WTC11 (cell line): ENCODE results near the gene PARD3B. TPM values are rescaled to one million over a fixed set of nuclear protein-coding genes. Genes with fewer than 3 reads are reported as not detected.

Experiments
- ATAC-seq: fragments of 200-7000 bp; cut with Tn5 transposase; 2 replicates; pipeline ENCODE4 v1.10.0; 2021; ENCODE audit warnings: mild to moderate bottlenecking, moderate library complexity
- CTCF ChIA-PET: fragments of 300-600 bp; sonication (Branson Sonifier 250); formaldehyde crosslinking; loops from one replicate; lab custom pipeline; 2021; ENCODE audit warnings: antibody characterized with exemption; lab: Charles Lee
- POLR2A ChIA-PET: fragments of 350-600 bp; sonication (Branson Sonifier 250); formaldehyde crosslinking; loops from one replicate; lab custom pipeline; 2021; ENCODE audit warnings: antibody characterized with exemption; lab: Charles Lee
- DNase-seq: peaks from one replicate; pipeline ENCODE4 v3.0.0; 2021; ENCODE audit warnings: low spot score
- H3K27ac Mint-ChIP-seq: 2 replicates; pipeline ENCODE4 v1.8.0; 2021; ENCODE audit warnings: mixed read lengths
- H3K27me3 Mint-ChIP-seq: 2 replicates; pipeline ENCODE4 v1.8.0; 2021; ENCODE audit warnings: low read depth, mild to moderate bottlenecking, moderate library complexity, mixed read lengths
- H3K36me3 Mint-ChIP-seq: 2 replicates; pipeline ENCODE4 v1.8.0; 2021; ENCODE audit warnings: mixed read lengths
- H3K4me1 Mint-ChIP-seq: 2 replicates; pipeline ENCODE4 v1.8.0; 2022; ENCODE audit warnings: mixed read lengths
- H3K4me3 Mint-ChIP-seq: 2 replicates; pipeline ENCODE4 v1.8.0; 2021; ENCODE audit warnings: mild to moderate bottlenecking, moderate library complexity, mixed read lengths
- H3K9me3 Mint-ChIP-seq: 2 replicates; pipeline ENCODE4 v1.8.0; 2021; ENCODE audit warnings: mixed read lengths
- ARID4B ChIP-seq: sonication (generic); formaldehyde crosslinking; IDR thresholded peaks from 2 replicates; pipeline ENCODE4 v1.8.0; 2023; ENCODE audit warnings: missing genetic modification reagents, mild to moderate bottlenecking, borderline replicate concordance
- ATF2 ChIP-seq: sonication (generic); formaldehyde crosslinking; IDR thresholded peaks from 2 replicates; pipeline ENCODE4 v1.8.1; 2022; ENCODE audit warnings: low read depth, missing genetic modification reagents, borderline replicate concordance
- CREM ChIP-seq: sonication (generic); formaldehyde crosslinking; IDR thresholded peaks from 2 replicates; pipeline ENCODE4 v1.8.1; 2022; ENCODE audit warnings: mild to moderate bottlenecking, missing genetic modification reagents, moderate library complexity
- E2F4 ChIP-seq: sonication (generic); formaldehyde crosslinking; IDR thresholded peaks from 2 replicates; pipeline ENCODE4 v1.8.1; 2022; ENCODE audit warnings: low read depth, mild to moderate bottlenecking, moderate library complexity, missing genetic modification reagents, borderline replicate concordance
- EMX1 ChIP-seq: fragments of 250-450 bp; sonication (Bioruptor Pico); IDR thresholded peaks from 2 replicates; pipeline ENCODE4 v1.8.0; 2021; ENCODE audit warnings: mild to moderate bottlenecking
- ETV6 ChIP-seq: sonication (generic); formaldehyde crosslinking; IDR thresholded peaks from 2 replicates; pipeline ENCODE4 v1.8.1; 2022; ENCODE audit warnings: mild to moderate bottlenecking, missing genetic modification reagents
- MAX ChIP-seq: sonication (generic); formaldehyde crosslinking; IDR thresholded peaks from 2 replicates; pipeline ENCODE4 v1.8.0; 2022; ENCODE audit warnings: mild to moderate bottlenecking, missing genetic modification reagents
- NFYB ChIP-seq: sonication (generic); formaldehyde crosslinking; conservative IDR thresholded peaks from 2 replicates; pipeline ENCODE4 v1.8.0; 2022; ENCODE audit warnings: low read depth, missing genetic modification reagents
- RORB ChIP-seq: fragments of 250-450 bp; sonication (Bioruptor Pico); IDR thresholded peaks from 2 replicates; pipeline ENCODE4 v1.9.0; 2021; ENCODE audit warnings: mild to moderate bottlenecking
- SMAD3 ChIP-seq: sonication (generic); formaldehyde crosslinking; IDR thresholded peaks from 2 replicates; pipeline ENCODE4 v1.8.0; 2022; ENCODE audit warnings: missing genetic modification reagents, mild to moderate bottlenecking, borderline replicate concordance
- SP1 ChIP-seq: sonication (generic); formaldehyde crosslinking; conservative IDR thresholded peaks from 2 replicates; pipeline ENCODE4 v1.8.1; 2022; ENCODE audit warnings: missing genetic modification reagents
- STAT6 ChIP-seq: sonication (generic); formaldehyde crosslinking; conservative IDR thresholded peaks from 2 replicates; pipeline ENCODE4 v1.8.1; 2023; ENCODE audit warnings: mild to moderate bottlenecking, low read depth, missing genetic modification reagents, moderate library complexity
- ZNF396 ChIP-seq: fragments of 250-450 bp; sonication (Bioruptor Pico); IDR thresholded peaks from 2 replicates; pipeline ENCODE4 v1.8.0; 2021; ENCODE audit warnings: mild to moderate bottlenecking, moderate library complexity, borderline replicate concordance
- total RNA-seq: library from RNA; stranded (reverse); gene quantifications from 3 replicates; pipeline ENCODE4 v1.2.3, GENCODE V29; 2021
- TF ChIP-seq, protein P1 (sequence below): sonication (generic); formaldehyde crosslinking; IDR thresholded peaks from 2 replicates; pipeline ENCODE4 v1.8.1; 2023; ENCODE audit warnings: mild to moderate bottlenecking, missing genetic modification reagents
- TF ChIP-seq, protein P2 (sequence below): sonication (generic); formaldehyde crosslinking; IDR thresholded peaks from 2 replicates; pipeline ENCODE4 v1.8.1; 2022; ENCODE audit warnings: mild to moderate bottlenecking, missing genetic modification reagents, moderate library complexity, borderline replicate concordance

The PARD3B gene
- total RNA-seq, 1 experiment from 2014 or later: 5.6 TPM

- TF ChIP-seq ARID4B (CRISPR knock-in tag): no peak
- no peak for TF ChIP-seq EMX1 (CRISPR knock-in tag)
- TF ChIP-seq SMAD3 (CRISPR knock-in tag): no peak
- TF ChIP-seq STAT6 (CRISPR knock-in tag): no peak
- no peak for TF ChIP-seq ATF2 (CRISPR knock-in tag)
- no peak for TF ChIP-seq MAX (CRISPR knock-in tag)
- no peak for TF ChIP-seq ZNF396 (CRISPR knock-in tag)
- TF ChIP-seq NFYB (CRISPR knock-in tag): no peak
- TF ChIP-seq, protein P1, sequence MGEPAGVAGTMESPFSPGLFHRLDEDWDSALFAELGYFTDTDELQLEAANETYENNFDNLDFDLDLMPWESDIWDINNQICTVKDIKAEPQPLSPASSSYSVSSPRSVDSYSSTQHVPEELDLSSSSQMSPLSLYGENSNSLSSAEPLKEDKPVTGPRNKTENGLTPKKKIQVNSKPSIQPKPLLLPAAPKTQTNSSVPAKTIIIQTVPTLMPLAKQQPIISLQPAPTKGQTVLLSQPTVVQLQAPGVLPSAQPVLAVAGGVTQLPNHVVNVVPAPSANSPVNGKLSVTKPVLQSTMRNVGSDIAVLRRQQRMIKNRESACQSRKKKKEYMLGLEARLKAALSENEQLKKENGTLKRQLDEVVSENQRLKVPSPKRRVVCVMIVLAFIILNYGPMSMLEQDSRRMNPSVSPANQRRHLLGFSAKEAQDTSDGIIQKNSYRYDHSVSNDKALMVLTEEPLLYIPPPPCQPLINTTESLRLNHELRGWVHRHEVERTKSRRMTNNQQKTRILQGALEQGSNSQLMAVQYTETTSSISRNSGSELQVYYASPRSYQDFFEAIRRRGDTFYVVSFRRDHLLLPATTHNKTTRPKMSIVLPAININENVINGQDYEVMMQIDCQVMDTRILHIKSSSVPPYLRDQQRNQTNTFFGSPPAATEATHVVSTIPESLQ: no peak
- TF ChIP-seq ETV6 (CRISPR knock-in tag): no peak
- TF ChIP-seq SP1 (CRISPR knock-in tag): no peak
Observed at GRCh38 chr2:205017912-205018311, 472.6 kb downstream of the PARD3B start (continued).

DNA sequence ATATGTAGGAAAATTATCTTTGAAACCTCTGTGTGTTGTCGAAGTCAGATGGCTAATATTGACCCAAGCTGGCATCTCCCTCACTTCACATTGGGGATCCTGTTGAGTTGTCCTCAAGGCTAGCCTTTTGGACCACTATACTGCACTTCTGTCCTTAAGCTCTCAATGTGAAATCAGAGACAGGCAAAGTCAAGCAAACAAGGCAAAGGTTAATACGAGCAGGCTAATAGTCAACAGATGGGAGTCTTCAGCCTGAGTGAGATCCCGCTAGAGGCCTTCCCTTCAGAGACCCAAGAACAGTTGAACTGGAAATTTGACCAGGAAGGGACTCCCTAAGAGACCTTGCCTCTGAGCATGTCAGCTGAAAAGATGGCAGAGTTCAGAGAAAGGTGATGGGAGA, 475.4 kb downstream of the PARD3B start:
- peaks cover 3% of the 10 kb centered on the region for H3K4me1 Mint-ChIP-seq
- CTCF ChIA-PET: no interaction called here
- no peaks in the 10 kb centered on the region for H3K36me3 Mint-ChIP-seq
- H3K27ac Mint-ChIP-seq: no peak overlapping the region
- no peaks in the 10 kb centered on the region for H3K9me3 Mint-ChIP-seq
- no peak for ATAC-seq
- H3K4me3 Mint-ChIP-seq: no peak overlapping the region
- POLR2A ChIA-PET: no interaction called here
- H3K27me3 Mint-ChIP-seq: no peaks in the 10 kb centered on the region
- no peak for DNase-seq
- TF ChIP-seq CREM (CRISPR knock-in tag) (no peak), E2F4 (CRISPR knock-in tag) (no peak), RORB (CRISPR knock-in tag) (no peak), ARID4B (CRISPR knock-in tag) (no peak)
- TF ChIP-seq, protein P2, sequence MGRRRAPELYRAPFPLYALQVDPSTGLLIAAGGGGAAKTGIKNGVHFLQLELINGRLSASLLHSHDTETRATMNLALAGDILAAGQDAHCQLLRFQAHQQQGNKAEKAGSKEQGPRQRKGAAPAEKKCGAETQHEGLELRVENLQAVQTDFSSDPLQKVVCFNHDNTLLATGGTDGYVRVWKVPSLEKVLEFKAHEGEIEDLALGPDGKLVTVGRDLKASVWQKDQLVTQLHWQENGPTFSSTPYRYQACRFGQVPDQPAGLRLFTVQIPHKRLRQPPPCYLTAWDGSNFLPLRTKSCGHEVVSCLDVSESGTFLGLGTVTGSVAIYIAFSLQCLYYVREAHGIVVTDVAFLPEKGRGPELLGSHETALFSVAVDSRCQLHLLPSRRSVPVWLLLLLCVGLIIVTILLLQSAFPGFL (CRISPR knock-in tag): no peak
